Activated CD8-positive, alpha-beta memory T cell treated with anti-CD3 and anti-CD28 coated beads, Interleukin-2, amount 50 U/mL, for 48 hours (primary cell): ENCODE results near the gene CDK17.

ENCODE experiments used
- DNase-seq: peaks from one replicate; pipeline ENCODE4 v3.0.0-alpha.2; 2020

The CDK17 gene

GRCh38 chr12:96311191-96311590 is 89.0 kb downstream of the CDK17 start:
- no peak for DNase-seq

- no peak for DNase-seq
Observed at GRCh38 chr12:96310067-96310466, 90.2 kb downstream of the CDK17 start.

- no peak for DNase-seq
Observed at GRCh38 chr12:96308881-96309280, 91.4 kb downstream of the CDK17 start.

- no peak for DNase-seq
Observed at GRCh38 chr12:96305665-96306064, 94.6 kb downstream of the CDK17 start.

GRCh38 chr12:96303653-96304052 is 96.6 kb downstream of the CDK17 start:
- DNase-seq, result no peak

GRCh38 chr12:96302687-96303310 is 97.4 kb downstream of the CDK17 start:
- DNase-seq, result no peak

GRCh38 chr12:96301732-96302131 is 98.5 kb downstream of the CDK17 start:
- DNase-seq, result no peak

- DNase-seq, result no peak
Observed at GRCh38 chr12:96300064-96300463, 100.2 kb downstream of the CDK17 start.

- no peak for DNase-seq
Observed at GRCh38 chr12:96297504-96297903, 102.7 kb downstream of the CDK17 start.

GRCh38 chr12:96295532-96296160 is 104.6 kb downstream of the CDK17 start:
- DNase-seq, result no peak

GRCh38 chr12:96294831-96295230 is 105.4 kb downstream of the CDK17 start:
- no peak for DNase-seq

GRCh38 chr12:96293093-96293492 is 107.1 kb downstream of the CDK17 start:
- DNase-seq, result no peak

GRCh38 chr12:96289067-96289466 is 111.2 kb downstream of the CDK17 start:
- no peak for DNase-seq

GRCh38 chr12:96285158-96285557 is 115.1 kb downstream of the CDK17 start:
- no peak for DNase-seq

- no peak for DNase-seq
Observed at GRCh38 chr12:96274331-96274730, 125.9 kb downstream of the CDK17 start.

- DNase-seq, result no peak
Observed at GRCh38 chr12:96271469-96272199, 128.6 kb downstream of the CDK17 start.

- DNase-seq, result no peak
Observed at GRCh38 chr12:96266238-96266637, 134.0 kb downstream of the CDK17 start.

- DNase-seq, result no peak
Observed at GRCh38 chr12:96265836-96266235, 134.4 kb downstream of the CDK17 start.

- DNase-seq, result no peak
Observed at GRCh38 chr12:96265400-96265799, 134.8 kb downstream of the CDK17 start.

- no peak for DNase-seq
Observed at GRCh38 chr12:96263449-96263902, 136.8 kb downstream of the CDK17 start.

- no peak for DNase-seq
Observed at GRCh38 chr12:96261557-96261956, 138.7 kb downstream of the CDK17 start.

GRCh38 chr12:96260644-96261043 is 139.6 kb downstream of the CDK17 start:
- DNase-seq, result no peak

- DNase-seq, result no peak
Observed at GRCh38 chr12:96260231-96260630, 140.0 kb downstream of the CDK17 start.
